Activated T-cell treated with anti-CD3 and anti-CD28 coated beads, Interleukin-2, amount 50 U/mL, for 24 hours (primary cell): Measurements from ENCODE around the gene LZTS2.
A peak's percentile ranks its signal among the peaks of the same experiment; 100 is the strongest.
"Not testable (repeated sequence)": the region's sequence is repeated elsewhere in the genome, so short reads cannot be mapped to it uniquely, and the experiment has no call there.

Experiments used
- DNase-seq: peaks from one replicate; pipeline ENCODE4 v3.0.0-alpha.2; 2020
- H3K27ac Mint-ChIP-seq: 2 replicates; pipeline ENCODE4 v1.8.0; 2020; ENCODE audit warnings: mild to moderate bottlenecking, mixed read lengths
- H3K27me3 Mint-ChIP-seq: 2 replicates; pipeline ENCODE4 v1.8.0; 2020; ENCODE audit warnings: mixed read lengths
- H3K36me3 Mint-ChIP-seq: 2 replicates; pipeline ENCODE4 v1.8.0; 2020; ENCODE audit warnings: low read depth, mixed read lengths
- H3K4me1 Mint-ChIP-seq: 2 replicates; pipeline ENCODE4 v1.8.0; 2020; ENCODE audit warnings: low read depth, mixed read lengths
- H3K4me3 Mint-ChIP-seq: 2 replicates; pipeline ENCODE4 v1.8.0; 2020; ENCODE audit warnings: mild to moderate bottlenecking, moderate library complexity, mixed read lengths
- H3K9me3 Mint-ChIP-seq: 2 replicates; pipeline ENCODE4 v1.8.0; 2020; ENCODE audit warnings: mixed read lengths

Gene LZTS2

DNA sequence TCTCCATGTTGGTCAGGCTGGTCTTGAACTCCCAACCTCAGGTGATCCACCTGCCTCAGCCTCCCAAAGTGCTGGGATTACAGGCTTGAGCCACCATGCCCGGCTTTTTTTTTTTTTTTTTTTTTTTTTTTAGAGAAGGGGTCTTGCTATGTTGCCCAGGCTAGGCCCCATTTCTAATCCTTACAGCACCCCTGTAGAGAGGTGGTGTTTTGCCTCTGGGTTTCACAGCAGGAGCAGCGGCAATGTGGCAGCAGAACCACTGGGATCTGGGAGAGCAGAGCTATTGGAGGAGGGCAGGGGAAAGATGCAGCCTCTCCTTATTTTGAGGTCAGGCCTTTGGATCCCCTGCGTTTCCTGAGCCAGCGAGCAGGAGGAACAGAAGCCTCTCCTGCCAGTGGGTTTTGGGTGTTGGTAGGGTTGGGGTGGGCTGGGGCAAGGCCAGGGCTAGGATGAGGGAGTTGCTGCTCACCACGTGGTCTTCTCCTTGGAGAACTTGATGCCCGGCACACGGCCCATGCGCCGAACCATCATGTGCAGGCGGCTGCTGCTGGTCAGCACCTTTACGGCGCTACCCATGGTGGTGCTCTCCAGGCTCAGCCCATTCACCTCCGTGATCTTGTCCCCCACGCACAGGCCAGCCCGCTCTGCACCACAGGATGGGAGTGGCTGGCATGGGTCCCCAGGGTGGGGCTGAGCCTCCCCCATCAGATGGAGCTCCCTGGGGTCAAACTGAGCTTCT is 23.5 kb downstream of the LZTS2 start:
- H3K27me3 Mint-ChIP-seq, result peaks cover 34% of the 10 kb centered on the region
- H3K4me3 Mint-ChIP-seq, result no peak overlapping the region
- DNase-seq, result no peak
- H3K27ac Mint-ChIP-seq, result no peak overlapping the region
- no peaks in the 10 kb centered on the region for H3K9me3 Mint-ChIP-seq
- H3K4me1 Mint-ChIP-seq, result peaks cover 7% of the 10 kb centered on the region
- H3K36me3 Mint-ChIP-seq, result no peaks in the 10 kb centered on the region

DNA sequence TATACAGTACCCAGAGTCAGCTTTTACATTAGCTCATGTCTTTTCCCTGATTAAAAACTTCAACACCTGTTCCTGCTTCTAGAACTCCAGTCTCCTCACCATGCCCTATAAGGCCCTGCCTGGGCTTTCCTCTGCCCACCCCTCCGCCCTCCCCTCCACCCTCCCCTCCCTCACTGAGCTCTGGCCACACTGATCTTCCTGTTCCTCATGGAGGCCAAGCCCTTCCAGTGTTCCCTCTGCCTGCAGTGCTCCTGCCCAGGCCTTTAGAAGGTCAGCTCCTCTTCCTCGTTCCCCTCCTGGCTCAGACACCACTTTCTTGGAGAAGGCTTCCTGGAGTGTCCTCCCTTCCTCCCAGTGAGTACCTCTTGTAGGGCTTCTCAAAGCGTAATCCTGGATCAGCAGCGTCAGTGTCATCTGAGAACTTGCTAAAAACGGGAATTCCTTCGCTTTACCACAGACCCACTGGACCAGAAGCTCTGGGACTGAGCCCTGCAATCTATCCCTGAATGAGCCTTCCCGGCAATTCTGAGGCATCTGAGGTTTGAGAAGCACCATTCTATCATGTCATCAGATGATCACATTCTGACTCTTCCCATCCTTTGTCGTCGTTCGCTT is 27.6 kb downstream of the LZTS2 start:
- no peak for DNase-seq
- H3K27ac Mint-ChIP-seq, result no peak overlapping the region
- H3K36me3 Mint-ChIP-seq, result peaks cover 5% of the 10 kb centered on the region
- peaks cover 8% of the 10 kb centered on the region for H3K27me3 Mint-ChIP-seq
- no peaks in the 10 kb centered on the region for H3K9me3 Mint-ChIP-seq
- peaks cover 13% of the 10 kb centered on the region for H3K4me1 Mint-ChIP-seq
- no peak overlapping the region for H3K4me3 Mint-ChIP-seq

DNA sequence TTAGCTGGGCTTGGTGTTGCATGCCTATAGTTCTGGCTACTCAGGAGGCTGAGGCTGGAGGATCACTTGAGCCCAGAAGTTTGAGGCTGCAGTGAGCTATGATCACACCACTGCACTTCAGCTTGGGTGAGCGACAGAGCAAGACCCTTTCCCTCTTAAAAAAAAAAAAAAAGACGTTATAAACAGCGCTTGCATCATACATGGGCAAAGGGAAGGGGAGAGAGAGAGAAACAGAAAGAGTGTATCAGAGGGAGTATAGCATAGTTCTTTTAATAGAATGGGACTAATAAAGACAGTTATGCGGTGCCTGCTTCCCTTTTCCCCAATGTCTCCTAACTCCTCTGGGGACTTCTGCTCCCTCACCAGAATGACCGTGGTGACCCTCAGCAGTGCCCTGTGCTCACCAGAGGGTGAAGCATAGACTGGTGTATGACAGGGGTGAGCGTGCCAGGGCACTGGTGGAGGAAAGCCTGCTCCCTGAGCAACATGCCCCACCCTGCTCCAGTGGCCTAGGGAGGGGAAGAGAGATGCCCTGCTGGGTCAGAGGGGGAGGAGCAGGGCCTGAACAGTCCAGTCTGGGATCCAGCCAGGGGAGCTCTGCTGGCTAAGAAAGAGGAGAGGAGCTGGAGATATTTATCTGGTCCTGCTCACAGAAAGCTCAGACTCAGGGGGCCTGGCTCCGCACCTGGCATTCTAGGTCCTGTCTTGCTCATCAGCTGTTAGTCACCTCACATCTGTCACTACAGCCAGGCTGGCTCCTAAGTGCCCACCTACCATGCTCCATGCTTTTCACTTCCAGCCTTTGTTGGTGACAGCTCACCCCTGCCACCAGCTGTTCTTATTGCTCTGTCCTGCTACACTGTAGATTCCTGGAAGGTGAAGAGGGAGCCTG is 29.1 kb downstream of the LZTS2 start:
- no peak overlapping the region for H3K4me3 Mint-ChIP-seq
- peaks cover 5% of the 10 kb centered on the region for H3K36me3 Mint-ChIP-seq
- H3K9me3 Mint-ChIP-seq, result no peaks in the 10 kb centered on the region
- peaks cover 8% of the 10 kb centered on the region for H3K27me3 Mint-ChIP-seq
- no peak overlapping the region for H3K27ac Mint-ChIP-seq
- peaks cover 25% of the 10 kb centered on the region for H3K4me1 Mint-ChIP-seq
- DNase-seq, result no peak

DNA sequence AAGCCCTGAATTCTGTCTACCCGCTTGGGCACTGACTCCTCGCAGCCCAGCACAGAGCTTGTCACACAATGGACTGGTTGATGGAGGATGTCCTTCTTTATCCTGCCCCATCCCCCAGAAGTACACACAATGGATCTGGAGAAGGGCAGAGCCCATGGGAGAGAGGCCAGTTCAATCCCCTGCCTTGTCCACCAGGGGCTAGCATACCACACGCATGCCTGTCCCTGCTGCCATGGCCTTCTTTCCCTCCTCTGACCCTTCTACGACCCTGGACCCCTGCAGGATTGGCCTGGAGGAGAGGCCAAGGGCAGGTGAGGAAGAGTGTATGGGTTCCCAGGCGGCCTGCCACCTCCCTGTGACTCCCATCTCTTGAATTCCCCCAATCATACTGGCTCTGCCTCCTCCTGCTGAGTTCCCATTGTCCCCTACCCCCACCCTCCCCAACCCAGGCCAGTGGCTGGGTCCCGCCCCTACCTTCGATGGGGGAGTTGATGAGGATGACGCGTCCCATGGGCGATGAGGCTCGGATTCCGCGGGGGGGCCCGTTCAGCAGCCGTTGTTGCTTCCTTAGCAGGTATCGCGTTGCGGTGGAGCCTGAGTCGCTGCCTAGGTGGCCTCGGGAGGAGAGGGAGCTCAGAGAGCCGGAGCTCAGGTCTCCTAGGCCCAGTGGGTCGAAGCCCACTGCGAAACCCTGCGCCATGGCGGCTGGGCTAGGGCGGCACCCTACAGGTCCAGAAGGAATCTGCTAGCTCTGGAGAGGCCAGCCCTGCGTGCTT is 30.1 kb downstream of the LZTS2 start:
- peaks cover 8% of the 10 kb centered on the region for H3K27me3 Mint-ChIP-seq
- no peaks in the 10 kb centered on the region for H3K9me3 Mint-ChIP-seq
- H3K27ac Mint-ChIP-seq, result no peak overlapping the region
- H3K36me3 Mint-ChIP-seq, result peaks cover 5% of the 10 kb centered on the region
- no peak overlapping the region for H3K4me3 Mint-ChIP-seq
- peaks cover 28% of the 10 kb centered on the region for H3K4me1 Mint-ChIP-seq
- no peak for DNase-seq

DNA sequence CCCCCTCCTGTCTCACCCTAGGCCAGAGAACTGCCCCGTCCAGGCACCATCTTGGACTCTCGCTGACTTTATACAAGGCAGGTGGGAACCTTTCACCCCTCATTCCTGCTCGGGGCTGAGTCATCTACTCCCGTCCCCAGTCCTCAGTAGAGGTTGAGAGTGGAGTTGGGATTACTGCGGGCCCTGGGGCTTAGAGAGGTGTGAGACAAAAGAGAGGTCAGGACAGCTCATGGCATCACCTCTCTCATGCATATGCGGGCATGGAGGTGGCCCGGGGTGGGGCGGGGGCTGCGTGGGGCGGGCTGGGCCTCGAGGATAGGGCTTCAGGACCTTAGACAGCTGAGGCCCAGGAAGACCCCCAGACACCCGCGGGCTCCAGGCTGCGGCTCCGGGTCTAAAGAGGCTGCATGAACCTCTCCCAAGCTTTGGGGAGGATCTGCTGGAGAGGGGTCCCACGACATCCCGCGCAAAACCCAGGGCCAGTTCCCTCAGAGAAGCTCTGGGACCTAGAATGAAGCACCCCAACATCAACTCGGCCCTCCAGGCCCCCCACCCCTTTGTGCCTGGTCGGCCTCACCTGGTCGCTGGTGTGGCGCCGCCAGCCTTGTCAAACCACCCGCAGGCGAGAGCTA is 31.0 kb downstream of the LZTS2 start:
- Mint-ChIP-seq H3K36me3 (peaks cover 8% of the 10 kb centered on the region), H3K4me3 (peak overlapping the region; percentile 77), H3K27me3 (peaks cover 8% of the 10 kb centered on the region), H3K27ac (peak overlapping the region; percentile 90), H3K4me1 (peaks cover 28% of the 10 kb centered on the region), H3K9me3 (no peaks in the 10 kb centered on the region)
- DNase-seq, result no peak

DNA sequence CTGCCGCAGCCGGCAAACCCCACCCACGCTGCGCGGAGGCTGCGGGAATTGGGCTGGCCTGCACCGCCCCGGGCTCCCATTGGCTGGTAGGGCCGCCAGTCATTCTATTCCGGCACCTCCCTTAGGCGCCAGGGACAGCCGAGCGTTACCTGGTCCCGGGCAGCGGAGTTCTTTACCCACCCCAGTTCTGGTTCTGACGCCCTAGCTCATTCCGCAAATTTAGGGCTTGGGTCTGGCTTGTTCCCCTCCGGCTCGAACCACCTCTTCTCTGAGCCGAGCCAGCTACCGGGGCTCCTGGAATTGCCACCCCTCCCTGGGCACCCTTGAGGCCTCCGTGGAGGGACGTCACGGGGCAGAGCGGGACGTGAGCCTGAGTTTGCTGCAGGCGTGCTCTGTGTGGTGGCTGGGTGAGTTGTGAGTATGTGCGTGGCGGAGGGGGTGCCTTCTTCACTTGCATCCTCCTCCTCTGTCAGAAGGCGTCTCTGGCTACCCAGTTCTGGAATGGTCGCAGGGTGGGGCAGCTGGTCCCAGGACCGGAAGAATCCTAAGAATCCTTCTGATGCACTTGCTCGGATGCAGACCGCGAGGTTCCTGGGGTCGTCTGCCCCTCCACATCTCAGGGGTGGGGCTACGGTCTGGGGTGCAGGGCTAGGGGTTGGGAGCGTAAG is 31.7 kb downstream of the LZTS2 start, which contains the start of the genes PDZD7 and SFXN3:
Gene PDZD7, minus strand, starts transcription at position 2 of the 668 bp plus-strand sequence. CDS start 910 bp downstream, outside the sequence.
Gene SFXN3, plus strand, starts transcription at position 107 of the 668 bp plus-strand sequence. CDS start 3,461 bp downstream, outside the sequence.
- Mint-ChIP-seq H3K4me1 (peaks cover 28% of the 10 kb centered on the region), H3K36me3 (peaks cover 14% of the 10 kb centered on the region), H3K27me3 (peaks cover 8% of the 10 kb centered on the region), H3K4me3 (peak within 1 kb of the TSS; percentile 77), H3K9me3 (no peaks in the 10 kb centered on the region), H3K27ac (peak within 1 kb of the TSS; percentile 90)
- DNase-seq, result peak; percentile 98

DNA sequence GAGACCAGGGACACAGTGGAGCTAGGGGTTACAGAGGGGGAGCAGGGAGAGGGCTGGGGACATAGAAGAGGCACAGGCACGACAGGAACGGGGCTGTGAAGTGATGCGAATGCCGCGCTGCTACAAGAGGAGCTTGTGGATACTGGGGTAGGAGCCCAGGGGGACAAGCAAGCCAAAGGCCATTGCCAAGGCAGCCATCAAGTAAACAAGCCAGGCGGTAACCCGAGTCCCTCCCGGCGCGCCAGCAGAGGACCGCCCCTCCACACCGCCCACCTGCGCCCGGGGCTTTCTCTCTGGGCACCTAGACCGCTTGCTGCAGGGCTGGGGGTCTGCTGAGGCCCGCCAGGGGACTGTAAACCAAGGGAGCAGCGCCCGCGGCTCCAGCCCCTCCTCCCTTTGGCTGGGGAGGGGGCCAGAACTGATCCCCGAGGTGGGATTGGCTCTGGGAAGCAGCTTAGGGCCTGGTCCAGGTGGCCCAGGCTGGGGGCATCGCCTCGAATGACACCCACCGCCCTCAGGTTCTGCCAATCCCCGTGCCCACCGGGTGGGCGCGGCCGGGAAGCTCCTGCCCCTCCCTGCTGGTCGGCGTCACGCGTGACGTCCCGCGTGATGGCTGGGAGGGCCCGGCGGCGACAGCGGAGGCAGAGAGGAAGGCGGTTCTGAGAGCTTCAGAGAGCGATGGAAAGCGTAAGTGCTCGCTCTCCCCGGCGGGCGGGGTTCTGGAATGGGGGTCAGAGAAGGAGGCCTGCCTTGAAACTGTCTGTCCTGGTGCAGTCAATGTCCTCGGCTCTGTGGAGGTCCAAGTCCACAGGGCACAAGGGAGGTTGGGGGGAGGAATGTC is 32.4 kb downstream of the LZTS2 start:
- Mint-ChIP-seq H3K4me3 (peak overlapping the region; percentile 77), H3K27ac (peak overlapping the region; percentile 90), H3K36me3 (peaks cover 22% of the 10 kb centered on the region), H3K9me3 (no peaks in the 10 kb centered on the region), H3K27me3 (peaks cover 8% of the 10 kb centered on the region), H3K4me1 (peaks cover 28% of the 10 kb centered on the region)
- DNase-seq, result peak; percentile 81

DNA sequence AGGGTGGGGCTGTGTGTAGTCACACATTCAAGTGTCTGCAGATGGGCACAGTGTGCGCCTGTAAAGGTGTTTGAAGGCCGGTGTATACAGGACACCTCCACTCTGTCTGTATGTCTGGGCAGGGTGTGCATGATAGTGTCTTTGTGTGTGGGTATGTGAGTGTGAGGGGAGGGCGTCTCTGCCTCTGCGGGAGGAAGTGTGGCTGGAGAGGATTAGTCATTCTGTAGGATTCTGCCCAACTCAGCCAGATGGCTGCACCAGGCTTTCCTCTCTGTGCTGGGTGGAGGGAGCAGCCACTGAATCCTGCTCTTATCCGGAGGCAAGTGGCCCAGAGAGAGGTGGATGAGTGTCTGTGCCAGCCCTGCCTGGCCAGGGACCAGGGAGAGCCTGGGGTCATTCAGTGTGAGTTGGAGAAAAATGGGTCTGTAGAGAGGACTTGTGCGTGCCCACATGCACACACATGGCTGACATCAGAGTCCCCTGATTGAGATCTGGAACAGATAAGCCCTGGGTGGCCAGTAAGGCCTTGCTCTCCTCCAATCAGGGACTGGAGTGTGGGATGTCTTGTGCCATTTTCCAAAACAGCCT is 33.1 kb downstream of the LZTS2 start:
- peaks cover 28% of the 10 kb centered on the region for H3K4me1 Mint-ChIP-seq
- peak overlapping the region; percentile 77 for H3K4me3 Mint-ChIP-seq
- H3K27me3 Mint-ChIP-seq, result peaks cover 8% of the 10 kb centered on the region
- no peaks in the 10 kb centered on the region for H3K9me3 Mint-ChIP-seq
- peak overlapping the region; percentile 90 for H3K27ac Mint-ChIP-seq
- DNase-seq, result peak; percentile 72
- peaks cover 29% of the 10 kb centered on the region for H3K36me3 Mint-ChIP-seq

DNA sequence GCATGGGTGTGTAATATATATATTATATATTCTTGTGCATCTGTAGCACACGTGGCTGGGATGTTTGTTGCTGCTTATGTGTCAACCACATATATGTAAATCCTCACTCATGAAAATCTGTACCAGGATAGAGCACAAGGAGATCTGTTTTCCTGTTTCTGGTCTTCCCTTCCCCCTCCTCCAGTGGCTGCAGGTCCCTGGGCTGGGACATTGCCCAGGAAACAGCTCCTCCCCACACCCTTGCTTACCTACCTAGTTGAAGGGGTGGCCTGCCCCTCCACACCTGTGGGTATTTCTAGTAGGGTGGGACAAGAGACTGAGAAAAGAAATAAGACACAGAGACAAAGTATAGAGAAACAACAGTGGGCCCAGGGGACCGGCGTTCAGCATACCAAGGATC is 33.7 kb downstream of the LZTS2 start:
- peak overlapping the region; percentile 77 for H3K4me3 Mint-ChIP-seq

DNA sequence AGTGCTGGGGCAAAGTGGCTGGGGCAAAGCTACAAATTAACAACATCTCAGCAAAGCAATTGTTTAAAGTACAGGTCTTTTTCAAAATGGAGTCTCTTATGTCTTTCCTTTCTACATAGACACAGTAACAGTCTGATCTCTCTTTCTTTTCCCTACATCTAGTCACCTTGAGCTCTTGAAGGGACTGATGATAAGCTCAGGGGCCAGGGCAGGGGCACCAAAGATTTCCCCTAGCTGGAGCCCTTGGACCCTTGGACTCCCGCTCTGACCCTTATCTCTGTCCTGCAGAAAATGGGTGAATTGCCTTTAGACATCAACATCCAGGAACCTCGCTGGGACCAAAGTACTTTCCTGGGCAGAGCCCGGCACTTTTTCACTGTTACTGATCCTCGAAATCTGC is 34.8 kb downstream of the LZTS2 start:
- H3K27ac Mint-ChIP-seq, DNase-seq, H3K27me3 Mint-ChIP-seq, H3K4me3 Mint-ChIP-seq, H3K9me3 Mint-ChIP-seq: not testable (repeated sequence)
- H3K4me1 Mint-ChIP-seq, result peaks cover 28% of the 10 kb centered on the region
- H3K36me3 Mint-ChIP-seq, result peaks cover 40% of the 10 kb centered on the region

More for the DNA sequence above, 33.7 kb downstream of the LZTS2 start:
- H3K27me3 Mint-ChIP-seq, result peaks cover 8% of the 10 kb centered on the region
- H3K4me1 Mint-ChIP-seq, result peaks cover 28% of the 10 kb centered on the region
- DNase-seq, result no peak
- H3K36me3 Mint-ChIP-seq, result peaks cover 34% of the 10 kb centered on the region
- no peaks in the 10 kb centered on the region for H3K9me3 Mint-ChIP-seq
- peak overlapping the region; percentile 63 for H3K27ac Mint-ChIP-seq

DNA sequence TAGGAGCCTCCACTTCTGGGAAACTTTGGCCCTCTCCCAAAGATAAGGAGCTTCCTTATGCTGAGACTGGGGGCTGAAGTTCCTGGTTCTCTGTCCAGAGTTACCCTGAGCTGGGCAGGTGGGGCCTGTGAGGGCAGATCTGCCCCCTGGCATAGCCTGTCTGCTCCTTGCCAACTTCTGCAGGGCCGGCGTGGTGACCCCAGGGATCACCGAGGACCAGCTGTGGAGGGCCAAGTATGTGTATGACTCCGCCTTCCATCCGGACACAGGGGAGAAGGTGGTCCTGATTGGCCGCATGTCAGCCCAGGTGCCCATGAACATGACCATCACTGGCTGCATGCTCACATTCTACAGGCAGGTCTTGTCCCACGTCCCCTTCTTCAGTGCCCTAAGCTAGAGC is 35.7 kb downstream of the LZTS2 start:
- no peaks in the 10 kb centered on the region for H3K9me3 Mint-ChIP-seq
- H3K27me3 Mint-ChIP-seq, result no peaks in the 10 kb centered on the region
- H3K36me3 Mint-ChIP-seq, result peaks cover 40% of the 10 kb centered on the region
- no peak for DNase-seq
- peaks cover 27% of the 10 kb centered on the region for H3K4me1 Mint-ChIP-seq
- no peak overlapping the region for H3K4me3 Mint-ChIP-seq
- no peak overlapping the region for H3K27ac Mint-ChIP-seq

DNA sequence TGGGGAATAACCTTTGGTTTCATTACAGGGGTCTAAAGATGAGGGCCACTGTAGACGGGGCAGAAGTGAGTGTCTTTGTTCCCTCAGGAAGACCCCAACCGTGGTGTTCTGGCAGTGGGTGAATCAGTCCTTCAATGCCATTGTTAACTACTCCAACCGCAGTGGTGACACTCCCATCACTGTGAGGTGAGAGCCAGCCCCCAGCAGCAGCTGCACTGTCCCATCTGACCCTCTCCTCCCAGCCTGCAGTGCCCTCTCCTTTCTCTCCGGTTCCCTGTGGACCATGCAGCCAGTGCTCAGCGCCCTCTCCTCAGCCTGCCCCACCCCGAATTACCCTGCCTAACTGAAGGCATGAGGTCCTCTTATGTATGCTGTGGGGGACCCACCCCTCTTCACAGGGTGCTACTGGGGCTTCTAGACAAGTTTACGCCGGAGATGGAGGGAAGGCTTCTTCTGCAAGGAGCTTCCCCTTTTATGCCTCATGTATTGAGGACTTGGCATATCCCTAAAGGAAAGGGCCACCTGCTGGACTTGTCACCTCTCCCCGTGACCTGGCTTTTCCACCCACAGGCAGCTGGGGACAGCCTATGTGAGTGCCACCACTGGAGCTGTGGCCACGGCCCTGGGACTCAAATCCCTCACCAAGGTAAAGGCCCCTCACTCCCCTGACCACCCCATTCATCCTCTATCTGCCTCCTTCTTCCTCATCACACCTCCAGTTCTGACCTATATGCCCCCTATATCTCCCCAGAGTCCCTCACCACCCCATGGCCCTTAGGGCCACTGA is 36.5 kb downstream of the LZTS2 start:
- peaks cover 25% of the 10 kb centered on the region for H3K4me1 Mint-ChIP-seq
- H3K4me3 Mint-ChIP-seq, result no peak overlapping the region
- H3K36me3 Mint-ChIP-seq, result peaks cover 41% of the 10 kb centered on the region
- H3K27me3 Mint-ChIP-seq, result no peaks in the 10 kb centered on the region
- no peak for DNase-seq
- H3K9me3 Mint-ChIP-seq, result no peaks in the 10 kb centered on the region
- H3K27ac Mint-ChIP-seq, result no peak overlapping the region
